GM20431 (cell line): ENCODE measurements around the gene NR2C1.
"Not testable (repeated sequence)": the region's sequence is repeated elsewhere in the genome, so short reads cannot be mapped to it uniquely, and the experiment has no call there.

Experiments
- in situ Hi-C: fragments of 300-500 bp; cut with MseI, MboI; formaldehyde crosslinking; loops from one replicate; pipeline ENCODE4 v1.15.0; 2020; ENCODE audit warnings: low sequenced_read_pairs; ENCODE audit not compliant: unreplicated experiment

The NR2C1 gene

DNA sequence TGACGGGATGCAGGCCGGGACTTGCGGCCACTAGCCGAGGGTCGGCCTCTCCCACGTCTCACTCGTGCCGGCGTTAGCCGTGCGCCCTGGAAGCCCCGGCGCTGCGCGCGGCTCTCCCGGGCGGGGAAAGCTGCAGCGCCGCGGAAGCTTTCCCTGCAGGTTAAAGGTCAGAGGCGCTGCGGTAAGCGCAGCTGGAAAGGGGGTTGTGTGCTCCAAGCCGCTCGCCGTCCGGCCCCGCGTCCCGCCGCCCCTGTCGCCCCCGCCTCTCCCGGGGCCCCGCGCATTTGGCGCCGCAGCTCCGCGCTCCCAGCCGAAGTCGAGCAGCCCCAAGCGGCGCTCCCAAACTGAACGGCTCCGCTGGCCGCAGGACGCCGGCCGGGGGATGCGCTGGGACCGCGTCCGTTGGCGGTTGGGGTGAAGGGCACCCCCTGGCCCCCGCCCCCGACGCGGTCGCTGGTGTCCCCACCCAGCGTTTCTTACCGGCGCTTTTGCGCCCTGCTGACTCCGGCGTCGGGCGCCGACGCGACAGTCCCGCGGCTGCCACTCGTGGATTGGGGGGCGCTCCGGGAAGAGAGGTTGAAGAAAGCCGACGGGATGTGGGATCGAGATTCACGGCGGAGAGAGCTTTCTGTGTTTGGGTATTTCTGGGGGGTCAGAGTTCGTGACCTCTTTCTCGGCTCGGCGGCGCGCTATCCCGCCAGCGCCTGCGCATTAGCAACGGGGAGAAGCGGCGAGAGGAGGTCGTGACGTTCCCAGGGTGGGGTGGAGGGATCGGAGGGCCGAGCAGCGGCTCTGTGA lies at the start of gene NR2C1:
TSS of gene NR2C1 (minus strand) at position 719 of the 798 bp plus-strand sequence. CDS start 6,234 bp downstream, outside the sequence.
- in situ Hi-C loops, result no loop called here

DNA sequence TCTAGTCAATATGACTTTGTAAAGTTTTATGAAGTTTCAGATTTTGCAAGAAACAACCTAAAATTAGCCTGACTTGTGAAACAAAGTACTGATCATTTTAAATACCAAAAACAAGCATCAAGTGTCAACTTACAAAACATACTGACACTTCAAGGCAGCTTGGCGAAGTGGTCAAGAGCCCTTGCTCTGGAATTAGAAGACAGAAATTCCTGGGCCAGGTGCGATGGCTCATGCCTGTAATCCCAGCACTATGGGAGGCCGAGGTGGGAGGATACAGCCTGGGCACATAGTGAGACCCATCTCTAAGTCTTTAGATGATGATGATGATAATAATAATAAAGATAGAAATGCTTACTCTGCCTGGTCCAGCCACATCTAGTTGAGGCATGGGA lies 45.4 kb upstream of the NR2C1 start:
- in situ Hi-C loops, result loop anchor here (10.0 kb wide), 1 partner anchor 416 kb away; no protein-coding TSS in a partner anchor

GRCh38 chr12:95118138-95118787 lies 44.8 kb upstream of the NR2C1 start:
- in situ Hi-C loops, result loop anchor here (10.0 kb wide), 1 partner anchor 417 kb away; no protein-coding TSS in a partner anchor

DNA sequence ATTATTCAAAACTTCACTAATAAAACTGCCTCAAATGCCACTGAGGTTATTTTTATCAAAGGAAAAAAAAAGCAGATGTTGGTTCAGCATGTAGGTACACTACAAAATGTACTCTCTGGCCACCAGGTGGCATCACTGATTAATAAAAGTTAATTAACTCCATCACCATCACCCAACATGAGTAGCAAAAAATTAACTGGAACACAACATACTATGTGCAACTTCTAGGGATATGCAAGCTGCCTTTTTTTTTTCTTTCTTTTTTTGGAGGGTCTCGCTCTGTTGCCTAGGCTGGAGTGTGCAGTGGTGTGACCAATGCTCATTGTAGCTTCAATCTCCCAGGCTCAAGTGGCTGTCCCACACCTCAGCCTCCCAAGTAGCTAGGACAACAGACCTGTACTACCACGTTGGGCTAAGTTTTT lies 43.8 kb upstream of the NR2C1 start:
- in situ Hi-C loops, result loop anchor here (10.0 kb wide), 1 partner anchor 418 kb away; no protein-coding TSS in a partner anchor

- in situ Hi-C loops, result loop anchor here (10.0 kb wide), 1 partner anchor 418 kb away; no protein-coding TSS in a partner anchor
These were observed 43.4 kb upstream of the NR2C1 start for GRCh38 chr12:95116773-95117172.

- in situ Hi-C loops, result loop anchor here (10.0 kb wide), 1 partner anchor 418 kb away; no protein-coding TSS in a partner anchor
These were observed 42.9 kb upstream of the NR2C1 start for GRCh38 chr12:95116341-95116740.

DNA sequence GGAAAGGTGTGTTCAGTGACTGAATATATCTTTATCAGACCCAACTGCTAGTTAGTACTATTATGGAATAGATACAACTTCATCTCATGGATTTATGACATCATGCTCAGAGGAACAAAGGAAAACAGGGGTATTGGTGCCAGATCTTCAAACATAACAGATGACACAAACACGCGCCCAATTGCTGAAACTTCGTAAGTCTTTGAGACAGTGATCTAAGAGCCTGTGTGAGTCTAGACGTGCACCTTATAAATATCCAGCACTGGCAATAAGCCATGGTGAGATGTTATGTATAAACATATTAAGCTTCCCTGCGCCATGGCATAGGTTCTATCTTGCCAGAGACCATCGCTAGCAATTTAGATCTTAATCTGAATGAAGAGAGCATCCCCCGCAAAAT lies 42.2 kb upstream of the NR2C1 start:
- in situ Hi-C loops, result loop anchor here (10.0 kb wide), 1 partner anchor 419 kb away; no protein-coding TSS in a partner anchor

DNA sequence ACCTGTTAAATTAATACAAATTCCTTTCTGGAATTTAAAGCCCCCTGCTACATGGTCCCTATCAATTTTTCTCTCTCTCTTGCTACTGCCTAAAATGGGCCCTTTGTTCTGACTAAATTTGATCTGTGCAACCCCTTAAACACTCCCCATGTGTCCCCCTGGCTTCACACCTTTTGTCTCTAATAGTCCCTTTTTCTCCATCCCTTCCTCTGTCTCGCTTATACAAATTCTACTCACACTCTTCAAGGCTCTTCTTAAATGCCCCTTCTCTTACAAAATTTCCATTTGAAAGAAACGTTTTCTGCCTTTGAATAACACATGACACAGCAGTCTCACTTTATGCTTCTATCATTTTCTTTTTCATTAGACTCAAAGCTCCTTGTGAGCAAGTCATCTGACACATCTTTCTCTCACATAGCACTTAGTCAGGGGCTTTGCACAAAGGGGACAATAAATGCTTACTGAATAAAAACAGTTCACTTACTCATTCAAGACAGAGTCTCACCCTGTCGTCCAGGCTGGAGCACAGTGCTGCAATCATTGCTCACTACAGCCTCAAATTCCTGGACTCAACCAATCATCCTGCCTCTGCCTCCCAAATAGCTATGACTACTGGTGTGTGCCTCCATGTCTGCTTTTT lies 41.5 kb upstream of the NR2C1 start:
- in situ Hi-C loops, result loop anchor here (10.0 kb wide), 1 partner anchor 420 kb away; no protein-coding TSS in a partner anchor

GRCh38 chr12:95107362-95107761 lies 33.9 kb upstream of the NR2C1 start:
- in situ Hi-C loops, result no loop called here

GRCh38 chr12:95105540-95105939 lies 32.1 kb upstream of the NR2C1 start:
- in situ Hi-C loops, result no loop called here

- in situ Hi-C loops, result no loop called here
These were observed 31.6 kb upstream of the NR2C1 start for GRCh38 chr12:95104919-95105452.

- in situ Hi-C loops, result no loop called here
These were observed 29.7 kb upstream of the NR2C1 start for GRCh38 chr12:95102916-95103671.

- in situ Hi-C loops, result not testable (repeated sequence)
These were observed 28.5 kb upstream of the NR2C1 start for GRCh38 chr12:95101957-95102356.

DNA sequence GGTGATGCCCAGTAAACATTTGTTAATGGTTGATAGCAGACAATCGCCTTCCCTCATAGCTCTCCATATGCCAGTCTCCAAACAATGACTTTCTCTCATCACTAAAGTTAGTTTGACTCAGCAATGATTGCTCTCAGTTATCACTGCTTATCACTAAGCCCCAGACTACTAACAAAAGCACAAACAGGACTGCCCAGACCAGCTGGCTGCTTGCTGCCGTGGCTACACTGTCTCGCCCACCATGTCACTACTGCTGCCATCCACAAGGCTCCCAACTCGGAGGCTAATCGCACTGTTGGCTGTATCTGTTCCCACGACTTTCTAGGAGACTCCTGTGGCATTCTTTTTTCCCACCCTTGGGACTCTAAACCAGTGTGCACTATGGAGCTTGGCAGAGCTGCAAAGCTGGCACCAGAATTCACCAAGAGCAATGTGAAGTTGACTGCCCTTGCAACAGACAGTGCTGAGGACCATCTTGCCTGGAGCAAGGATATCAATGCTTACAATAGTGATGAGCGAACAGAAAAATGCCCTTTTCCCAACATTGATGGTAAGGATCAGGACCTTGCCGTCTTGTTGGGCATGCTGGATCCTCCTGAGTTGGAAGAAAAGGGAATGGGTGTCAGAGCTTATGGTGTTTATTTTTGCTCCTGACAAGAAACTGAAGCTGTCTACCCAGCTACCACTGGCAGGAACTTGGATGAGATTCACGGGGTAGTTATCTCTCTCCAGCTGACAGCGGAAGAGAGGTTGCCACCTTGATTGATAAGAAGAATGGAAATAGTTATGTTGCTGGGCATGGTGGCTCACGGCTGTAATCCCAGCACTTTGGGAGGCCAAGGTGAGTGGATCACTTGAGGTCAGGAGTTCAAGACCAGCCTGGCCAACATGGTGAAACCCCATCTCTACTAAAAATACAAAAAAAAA lies 27.1 kb upstream of the NR2C1 start:
- in situ Hi-C loops, result no loop called here

GRCh38 chr12:95099270-95099790 lies 25.9 kb upstream of the NR2C1 start:
- in situ Hi-C loops, result no loop called here

- in situ Hi-C loops, result no loop called here
These were observed 23.4 kb upstream of the NR2C1 start for GRCh38 chr12:95096852-95097251.

DNA sequence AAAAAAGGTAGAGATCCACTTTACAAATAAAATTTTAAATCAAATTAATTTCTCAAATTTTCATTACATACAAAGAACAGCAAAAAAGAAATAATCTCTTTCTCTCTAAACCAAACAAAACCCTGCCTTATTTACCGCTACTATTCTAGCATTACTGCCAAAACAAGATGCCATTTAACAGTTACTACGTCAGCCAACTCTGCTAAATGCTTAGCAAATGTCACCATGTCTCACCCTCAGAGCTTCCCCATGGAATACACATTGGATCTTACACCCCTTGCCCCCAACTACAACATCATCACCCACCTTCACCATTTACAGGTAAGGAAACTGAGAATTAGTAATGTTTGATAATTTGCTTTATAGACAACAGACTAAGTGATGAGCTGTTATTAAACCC lies 23.0 kb upstream of the NR2C1 start:
- in situ Hi-C loops, result no loop called here

DNA sequence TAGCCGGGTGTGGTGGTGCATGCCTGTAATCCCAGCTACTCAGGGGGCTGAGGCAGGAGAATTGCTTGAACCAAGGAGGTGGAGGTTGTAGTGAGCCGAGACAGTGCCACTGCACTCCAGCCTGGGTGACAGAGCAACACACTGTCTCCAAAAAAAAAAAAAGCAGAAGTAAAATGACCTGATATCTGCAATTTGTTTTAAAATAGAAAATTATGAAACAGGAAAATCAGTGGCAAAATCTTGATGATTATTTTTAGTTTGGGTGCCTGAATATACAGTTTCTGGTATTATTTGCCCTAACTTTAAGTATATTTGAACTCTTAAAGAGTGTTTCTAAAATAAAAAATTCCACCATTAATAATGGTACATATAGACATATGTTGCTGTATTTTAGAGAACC lies 22.4 kb upstream of the NR2C1 start:
- in situ Hi-C loops, result not testable (repeated sequence)
